OCI-LY3 (cell line): Measurements from ENCODE around the gene P3H1.

ENCODE experiments used
- H2AFZ ChIP-seq: fragments of 200-600, 300-600 bp; shearing (Covaris generic); 2 replicates; pipeline ENCODE4 v1.6.0; 2014; ENCODE audit warnings: antibody characterized with exemption, low read depth, low read length
- H3K27ac ChIP-seq: fragments of 200-600, 300-600 bp; sonication (generic); 2 replicates; pipeline ENCODE4 v1.5.1; 2014; ENCODE audit warnings: mild to moderate bottlenecking, low read length, moderate library complexity, mixed read lengths
- H3K27me3 ChIP-seq: fragments of 200-600, 300-600 bp; sonication (generic); 2 replicates; pipeline ENCODE4 v1.6.1; 2014; ENCODE audit warnings: low read depth, low read length, mixed read lengths
- H3K36me3 ChIP-seq: fragments of 200-600, 300-600 bp; sonication (generic); replicated peaks from 2 replicates; pipeline ENCODE3; 2014; ENCODE audit warnings: low read depth, low read length, mixed read lengths
- H3K4me1 ChIP-seq: fragments of 300-600, 200-600 bp; sonication (generic); 2 replicates; pipeline ENCODE4 v1.6.1; 2014; ENCODE audit warnings: low read length, mixed read lengths
- H3K4me2 ChIP-seq: fragments of 200-600, 300-600 bp; sonication (generic); 2 replicates; pipeline ENCODE4 v1.6.1; 2014; ENCODE audit warnings: low read length, mixed read lengths
- H3K4me3 ChIP-seq: fragments of 300-600, 200-600 bp; sonication (generic); 2 replicates; pipeline ENCODE4 v1.5.1; 2014; ENCODE audit warnings: antibody characterized with exemption, mild to moderate bottlenecking, low read length, moderate library complexity
- H3K79me2 ChIP-seq: fragments of 300-600, 200-600 bp; shearing (Covaris generic); 2 replicates; pipeline ENCODE4 v1.6.1; 2014; ENCODE audit warnings: mild to moderate bottlenecking, low read length, mixed read lengths
- H3K9ac ChIP-seq: fragments of 300-600, 200-600 bp; shearing (Covaris generic); 2 replicates; pipeline ENCODE4 v1.6.0; 2014; ENCODE audit warnings: mild to moderate bottlenecking, low read length, moderate library complexity
- H3K9me3 ChIP-seq: fragments of 200-600, 300-600 bp; shearing (Covaris generic); 2 replicates; pipeline ENCODE4 v1.6.1; 2014; ENCODE audit warnings: low read length, mixed read lengths; ENCODE audit not compliant: insufficient read depth
- H4K20me1 ChIP-seq: fragments of 200-600, 300-600 bp; sonication (generic); 2 replicates; pipeline ENCODE4 v1.6.1; 2016; ENCODE audit warnings: low read length, mixed read lengths; ENCODE audit not compliant: insufficient read depth
- EZH2phosphoT487 ChIP-seq: fragments of 200-600 bp; shearing (Covaris generic); IDR thresholded peaks from 2 replicates; pipeline ENCODE4 v1.6.1; 2018; ENCODE audit warnings: antibody characterized with exemption, mixed run types, low read depth
- TF ChIP-seq, protein P1 (sequence below): fragments of 200-600, 300-600 bp; sonication (generic); IDR thresholded peaks from 2 replicates; pipeline ENCODE4 v1.5.1; 2014; ENCODE audit warnings: antibody characterized with exemption, low read length, low read depth

The P3H1 gene

GRCh38 chr1:42769811-42770210 lies 3.0 kb upstream of the P3H1 start:
- H3K36me3 ChIP-seq: no peaks in the 10 kb centered on the region
- H3K9me3 ChIP-seq: no peaks in the 10 kb centered on the region
- H3K79me2 ChIP-seq: peaks cover 39% of the 10 kb centered on the region
- H2AFZ ChIP-seq: no peak overlapping the region
- H3K9ac ChIP-seq: no peak overlapping the region
- peaks cover 13% of the 10 kb centered on the region for H3K4me1 ChIP-seq
- peaks cover 9% of the 10 kb centered on the region for H4K20me1 ChIP-seq
- TF ChIP-seq, protein P1, sequence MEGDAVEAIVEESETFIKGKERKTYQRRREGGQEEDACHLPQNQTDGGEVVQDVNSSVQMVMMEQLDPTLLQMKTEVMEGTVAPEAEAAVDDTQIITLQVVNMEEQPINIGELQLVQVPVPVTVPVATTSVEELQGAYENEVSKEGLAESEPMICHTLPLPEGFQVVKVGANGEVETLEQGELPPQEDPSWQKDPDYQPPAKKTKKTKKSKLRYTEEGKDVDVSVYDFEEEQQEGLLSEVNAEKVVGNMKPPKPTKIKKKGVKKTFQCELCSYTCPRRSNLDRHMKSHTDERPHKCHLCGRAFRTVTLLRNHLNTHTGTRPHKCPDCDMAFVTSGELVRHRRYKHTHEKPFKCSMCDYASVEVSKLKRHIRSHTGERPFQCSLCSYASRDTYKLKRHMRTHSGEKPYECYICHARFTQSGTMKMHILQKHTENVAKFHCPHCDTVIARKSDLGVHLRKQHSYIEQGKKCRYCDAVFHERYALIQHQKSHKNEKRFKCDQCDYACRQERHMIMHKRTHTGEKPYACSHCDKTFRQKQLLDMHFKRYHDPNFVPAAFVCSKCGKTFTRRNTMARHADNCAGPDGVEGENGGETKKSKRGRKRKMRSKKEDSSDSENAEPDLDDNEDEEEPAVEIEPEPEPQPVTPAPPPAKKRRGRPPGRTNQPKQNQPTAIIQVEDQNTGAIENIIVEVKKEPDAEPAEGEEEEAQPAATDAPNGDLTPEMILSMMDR: no peak
- no peak for TF ChIP-seq EZH2phosphoT487
- H3K27ac ChIP-seq: no peak overlapping the region
- H3K27me3 ChIP-seq: no peaks in the 10 kb centered on the region
- no peak overlapping the region for H3K4me2 ChIP-seq
- no peak overlapping the region for H3K4me3 ChIP-seq

DNA sequence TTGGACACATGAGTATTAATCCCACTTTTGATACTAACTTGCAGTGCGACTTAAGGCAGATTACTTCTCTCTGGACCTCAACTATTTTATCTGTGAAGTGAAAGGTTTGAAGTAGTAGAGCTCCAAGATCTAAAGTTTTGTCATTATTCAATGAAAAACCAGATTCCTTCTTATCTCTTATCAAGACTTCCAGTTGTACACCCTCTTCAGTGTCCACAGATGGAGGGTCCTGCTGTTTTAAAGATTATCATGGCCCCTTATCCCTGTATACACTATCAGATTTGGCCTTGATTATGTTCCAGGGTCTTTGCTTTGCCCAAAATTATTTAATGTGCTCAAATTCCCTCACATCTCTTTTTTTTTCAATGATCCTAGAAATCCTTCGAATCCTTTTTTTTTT lies 1.3 kb upstream of the P3H1 start:
- peaks cover 9% of the 10 kb centered on the region for H4K20me1 ChIP-seq
- H3K4me1 ChIP-seq: peaks cover 13% of the 10 kb centered on the region
- H3K4me2 ChIP-seq: peak overlapping the region; percentile 88
- no peak overlapping the region for H2AFZ ChIP-seq
- H3K9me3 ChIP-seq: no peaks in the 10 kb centered on the region
- peak overlapping the region; percentile 78 for H3K9ac ChIP-seq
- no peaks in the 10 kb centered on the region for H3K27me3 ChIP-seq
- no peak overlapping the region for H3K27ac ChIP-seq
- TF ChIP-seq, protein P1: no peak
- no peak for TF ChIP-seq EZH2phosphoT487
- H3K4me3 ChIP-seq: peak overlapping the region; percentile 97
- no peaks in the 10 kb centered on the region for H3K36me3 ChIP-seq
- peaks cover 43% of the 10 kb centered on the region for H3K79me2 ChIP-seq

DNA sequence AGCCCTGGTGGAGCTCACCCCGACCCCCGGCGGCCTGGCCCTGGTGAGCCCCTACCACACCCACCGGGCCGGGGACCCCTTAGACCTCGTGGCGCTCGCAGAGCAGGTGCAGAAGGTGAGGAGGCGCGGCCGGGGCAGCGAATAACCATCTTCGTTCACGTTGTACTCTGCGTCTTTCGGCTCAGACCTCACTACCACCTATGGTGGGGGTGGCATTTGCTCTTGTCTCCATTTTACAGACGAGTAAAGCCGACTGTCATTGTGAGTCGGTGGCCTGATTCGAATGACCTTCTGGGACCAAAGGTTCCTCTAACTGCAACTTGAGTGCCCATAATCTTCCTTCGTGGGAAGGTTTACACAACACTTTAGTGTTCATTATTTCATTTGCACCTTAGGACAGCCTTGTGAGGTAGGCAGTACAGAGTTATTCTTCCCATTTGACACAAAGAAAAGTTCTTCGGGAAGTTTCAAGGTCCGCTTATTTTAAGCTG lies 727 bp upstream of the P3H1 start:
- peak overlapping the region; percentile 88 for H3K4me2 ChIP-seq
- no peaks in the 10 kb centered on the region for H3K36me3 ChIP-seq
- peaks cover 9% of the 10 kb centered on the region for H4K20me1 ChIP-seq
- TF ChIP-seq EZH2phosphoT487: no peak
- TF ChIP-seq, protein P1: no peak
- peaks cover 43% of the 10 kb centered on the region for H3K79me2 ChIP-seq
- no peaks in the 10 kb centered on the region for H3K9me3 ChIP-seq
- H3K9ac ChIP-seq: peak overlapping the region; percentile 78
- peaks cover 13% of the 10 kb centered on the region for H3K4me1 ChIP-seq
- H3K4me3 ChIP-seq: peak overlapping the region; percentile 97
- 0 out of 2 replicates have a peak overlapping the region, but pooled peaks have one; percentile 34 for H3K27ac ChIP-seq
- H3K27me3 ChIP-seq: no peaks in the 10 kb centered on the region
- H2AFZ ChIP-seq: peak overlapping the region; percentile 68

- Histone ChIP-seq H3K36me3 (no peaks in the 10 kb centered on the region), H4K20me1 (peaks cover 9% of the 10 kb centered on the region), H3K4me1 (peaks cover 13% of the 10 kb centered on the region), H3K9me3 (no peaks in the 10 kb centered on the region), H2AFZ (peak overlapping the region; percentile 68; the same call in 1 of the 2 replicates), H3K79me2 (peaks cover 43% of the 10 kb centered on the region), H3K27ac (peak overlapping the region; percentile 31; the same call in 1 of the 2 replicates), H3K4me3 (peak overlapping the region; percentile 96), H3K4me2 (peak overlapping the region; percentile 89), H3K27me3 (no peaks in the 10 kb centered on the region), H3K9ac (peak overlapping the region; percentile 84)
- TF ChIP-seq, protein P1: peak; percentile 45
- TF ChIP-seq EZH2phosphoT487: no peak
These were observed 742 bp downstream of the P3H1 start for GRCh38 chr1:42765832-42766740.
